AG08395 (cell line): ENCODE measurements around the gene IRF5.
"Not testable (repeated sequence)": the region's sequence is repeated elsewhere in the genome, so short reads cannot be mapped to it uniquely, and the experiment has no call there.

ENCODE experiments used
- DNase-seq: peaks from one replicate; pipeline ENCODE4 v3.0.0; 2012; ENCODE audit warnings: mixed read lengths, low spot score

The IRF5 gene

DNA sequence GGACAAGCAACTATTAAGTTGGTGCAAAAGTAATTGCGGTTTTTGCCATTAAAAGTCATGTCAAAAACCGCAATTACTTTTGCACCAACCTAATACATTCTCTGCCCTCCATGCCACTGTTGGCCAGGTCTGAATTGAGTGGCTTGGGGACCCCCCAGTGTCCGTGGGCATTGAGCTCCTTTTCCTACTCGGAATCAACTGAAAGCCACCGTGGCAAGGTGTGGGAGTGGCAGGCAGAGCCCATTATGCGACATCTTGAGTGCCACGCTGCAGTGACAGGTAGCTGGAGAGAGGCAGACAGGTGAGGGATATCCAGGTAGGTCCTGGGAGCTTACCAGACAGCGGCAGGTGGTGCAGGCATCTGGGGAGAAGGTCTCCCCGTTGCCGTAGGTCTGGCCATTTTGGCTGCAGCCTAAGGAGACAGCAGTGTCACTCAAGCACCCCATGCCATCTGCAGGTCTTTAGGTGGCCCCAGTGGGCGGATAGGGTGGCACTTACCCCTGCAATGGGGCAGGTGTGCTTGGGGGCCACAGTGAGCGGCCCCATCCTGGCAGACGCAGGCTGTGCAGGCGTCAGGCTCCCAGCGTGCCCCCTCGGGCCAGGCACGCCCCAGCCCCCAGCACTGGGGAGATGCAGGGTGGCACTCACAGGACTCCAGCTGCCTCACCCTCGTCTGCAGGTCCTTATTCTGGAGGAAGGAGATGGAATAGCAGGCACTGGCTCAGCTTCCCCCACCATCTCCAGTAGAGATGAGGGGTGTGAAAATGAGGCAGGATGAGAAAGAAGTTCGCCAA is 30.8 kb upstream of the IRF5 start:
- no peak for DNase-seq

- DNase-seq = no peak
Measured at GRCh38 chr7:128908750-128909624, 28.7 kb upstream of the IRF5 start.

GRCh38 chr7:128909625-128910568 is 27.8 kb upstream of the IRF5 start:
- DNase-seq = peak; percentile 65

DNA sequence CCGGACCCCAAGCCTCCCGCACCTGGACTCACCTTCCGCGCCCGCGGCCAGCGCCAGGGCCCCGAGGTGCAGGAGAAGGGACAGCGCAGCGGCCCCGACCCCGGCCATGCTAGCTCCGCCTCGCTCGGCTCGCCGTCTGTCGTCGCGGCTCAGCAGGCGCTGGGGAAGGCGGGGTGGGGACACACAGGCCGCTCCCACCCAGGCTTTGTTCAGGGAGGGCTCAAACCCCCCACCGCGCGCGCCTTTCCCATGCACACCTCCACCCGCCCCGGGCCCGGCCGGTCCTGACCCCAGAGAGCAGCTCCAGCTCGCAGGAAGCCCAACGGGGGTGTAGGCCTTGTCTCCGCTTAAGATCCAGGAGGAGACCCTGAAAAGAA is 27.2 kb upstream of the IRF5 start, which contains the start of gene KCP:
Gene KCP, minus strand, starts transcription at position 141 of the 377 bp plus-strand sequence. Its CDS starts 33 bp downstream, at position 108.
- no peak for DNase-seq

GRCh38 chr7:128911423-128912031 is 26.2 kb upstream of the IRF5 start:
- no peak for DNase-seq

DNA sequence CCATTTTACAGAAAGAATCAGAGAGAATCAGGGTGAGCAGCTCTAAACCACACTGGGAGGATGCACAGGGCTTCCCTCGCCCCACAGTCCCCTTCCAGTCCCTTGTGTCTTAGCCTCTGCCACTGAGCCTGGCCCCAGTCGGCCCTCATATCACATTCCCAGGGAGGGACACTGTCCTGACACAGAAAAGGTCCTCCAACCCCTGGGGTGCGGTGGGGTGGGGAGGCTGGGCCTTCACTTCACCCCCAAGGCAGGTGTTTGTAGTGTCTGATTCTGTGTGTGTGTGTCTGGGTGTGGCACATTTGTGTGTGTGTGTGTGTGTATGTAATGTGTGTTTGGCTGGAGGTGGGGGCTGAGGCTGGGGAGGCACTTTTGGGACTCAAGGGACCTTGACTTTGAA is 25.4 kb upstream of the IRF5 start:
- DNase-seq = no peak

DNA sequence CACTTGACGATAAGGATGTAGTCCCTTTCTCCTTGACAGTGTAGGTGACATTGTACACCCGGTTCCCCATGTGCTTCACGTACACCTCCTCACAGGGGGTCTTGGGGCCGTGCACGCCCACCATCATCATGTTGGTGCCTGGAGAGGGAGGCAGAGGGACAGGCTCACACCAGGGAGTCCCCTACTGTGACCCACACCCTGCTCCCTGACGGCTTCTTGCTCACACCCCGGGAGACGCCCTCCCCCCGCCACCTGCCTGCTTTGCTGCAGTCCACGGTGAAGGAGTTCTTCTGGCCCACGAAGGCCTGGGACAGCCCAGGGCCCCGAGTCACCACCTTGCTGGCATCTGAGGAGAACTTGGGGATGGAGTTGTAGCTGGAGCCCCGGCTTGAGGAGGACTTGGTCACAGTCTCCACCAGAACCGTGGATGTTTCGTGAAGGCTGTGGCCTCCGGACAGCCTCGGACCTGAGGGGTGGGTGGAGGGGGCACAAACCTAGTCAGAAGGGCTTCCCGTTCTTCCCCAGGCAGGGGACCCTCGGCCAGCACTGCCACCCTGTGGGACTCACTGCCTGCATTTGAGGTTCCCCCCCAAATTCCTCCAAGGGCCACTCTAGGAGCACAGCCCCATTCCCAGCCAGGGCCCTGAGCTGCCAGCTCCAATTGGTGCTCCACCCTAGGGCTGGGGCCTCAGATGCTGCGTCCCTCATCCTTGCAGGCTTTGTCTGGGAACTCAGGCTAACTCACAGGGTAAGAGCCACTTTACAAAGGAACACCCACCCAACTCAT is 24.8 kb upstream of the IRF5 start:
- not testable (repeated sequence) for DNase-seq

DNA sequence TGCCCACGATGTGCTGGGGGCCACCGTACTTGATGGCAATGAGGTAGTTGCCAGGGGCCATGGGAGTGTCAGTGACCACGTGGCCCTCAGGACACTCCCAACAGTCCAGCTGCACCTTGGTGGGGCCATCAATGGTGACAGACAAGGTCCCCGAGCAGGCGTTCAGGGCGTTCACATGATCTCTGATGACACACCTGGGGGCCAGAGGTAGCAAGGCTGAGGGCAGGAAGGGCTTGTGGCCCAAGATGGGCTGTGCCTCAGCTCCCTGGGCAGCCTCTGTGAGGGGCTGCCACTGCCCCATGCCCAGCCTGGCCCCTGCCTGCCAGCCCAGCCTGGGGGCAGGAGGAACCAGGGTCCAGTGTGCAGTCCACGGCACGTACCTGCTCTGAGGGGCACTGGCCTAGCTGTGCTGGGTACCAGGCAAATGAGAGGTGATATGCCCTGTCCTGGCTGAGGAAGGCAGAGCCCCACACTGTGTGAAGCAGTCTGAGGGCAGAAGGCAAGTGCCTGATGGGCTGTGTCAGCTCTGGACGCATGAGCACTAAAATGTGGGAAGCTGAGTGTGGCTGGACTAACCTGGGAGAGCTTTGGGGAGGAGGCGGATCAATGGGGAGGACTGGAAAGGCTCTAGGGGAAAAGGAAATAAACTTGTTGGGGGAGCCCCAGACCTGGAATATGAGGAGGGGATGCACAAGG is 23.7 kb upstream of the IRF5 start:
- DNase-seq = no peak

GRCh38 chr7:128914566-128915151 is 23.1 kb upstream of the IRF5 start:
- no peak for DNase-seq

- DNase-seq = no peak
Measured at GRCh38 chr7:128915271-128915819, 22.4 kb upstream of the IRF5 start.

GRCh38 chr7:128915841-128916642 is 21.7 kb upstream of the IRF5 start:
- no peak for DNase-seq

DNA sequence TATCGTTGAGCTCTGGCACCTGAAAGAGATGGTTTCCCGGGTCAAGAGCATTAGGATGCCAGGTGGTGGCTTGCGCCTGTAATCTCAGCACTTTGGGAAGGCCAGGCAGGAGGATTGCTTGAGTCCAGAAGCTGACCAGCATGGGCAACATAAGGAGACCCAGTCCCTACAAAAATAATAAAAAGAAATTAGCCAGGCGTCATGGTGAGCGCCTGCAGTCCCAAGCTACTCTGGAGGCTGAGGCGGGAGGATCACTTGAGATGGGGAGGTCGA is 21.1 kb upstream of the IRF5 start:
- DNase-seq = no peak

- no peak for DNase-seq
Measured at GRCh38 chr7:128917122-128917521, 20.6 kb upstream of the IRF5 start.

- no peak for DNase-seq
Measured at GRCh38 chr7:128918016-128918665, 19.6 kb upstream of the IRF5 start.

DNA sequence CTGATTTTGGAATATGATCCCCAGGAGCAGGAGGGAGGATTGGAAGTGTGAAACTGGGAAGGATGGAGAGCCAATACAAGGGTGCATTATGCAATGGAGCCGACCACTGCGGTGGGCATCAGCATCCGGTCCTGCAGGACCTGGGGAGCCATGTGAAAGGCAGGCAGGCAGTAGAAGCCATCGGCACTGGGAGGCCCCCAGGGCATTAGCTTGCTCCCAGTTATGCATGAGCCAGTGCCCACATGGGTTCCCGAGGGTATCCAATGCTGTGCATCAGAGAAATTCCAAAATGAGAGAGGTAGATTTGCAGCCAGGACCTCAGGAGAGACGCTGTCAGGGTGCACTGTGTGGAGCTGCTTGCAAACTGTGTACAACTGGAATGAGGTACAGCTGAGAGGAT is 18.5 kb upstream of the IRF5 start:
- DNase-seq = no peak

DNA sequence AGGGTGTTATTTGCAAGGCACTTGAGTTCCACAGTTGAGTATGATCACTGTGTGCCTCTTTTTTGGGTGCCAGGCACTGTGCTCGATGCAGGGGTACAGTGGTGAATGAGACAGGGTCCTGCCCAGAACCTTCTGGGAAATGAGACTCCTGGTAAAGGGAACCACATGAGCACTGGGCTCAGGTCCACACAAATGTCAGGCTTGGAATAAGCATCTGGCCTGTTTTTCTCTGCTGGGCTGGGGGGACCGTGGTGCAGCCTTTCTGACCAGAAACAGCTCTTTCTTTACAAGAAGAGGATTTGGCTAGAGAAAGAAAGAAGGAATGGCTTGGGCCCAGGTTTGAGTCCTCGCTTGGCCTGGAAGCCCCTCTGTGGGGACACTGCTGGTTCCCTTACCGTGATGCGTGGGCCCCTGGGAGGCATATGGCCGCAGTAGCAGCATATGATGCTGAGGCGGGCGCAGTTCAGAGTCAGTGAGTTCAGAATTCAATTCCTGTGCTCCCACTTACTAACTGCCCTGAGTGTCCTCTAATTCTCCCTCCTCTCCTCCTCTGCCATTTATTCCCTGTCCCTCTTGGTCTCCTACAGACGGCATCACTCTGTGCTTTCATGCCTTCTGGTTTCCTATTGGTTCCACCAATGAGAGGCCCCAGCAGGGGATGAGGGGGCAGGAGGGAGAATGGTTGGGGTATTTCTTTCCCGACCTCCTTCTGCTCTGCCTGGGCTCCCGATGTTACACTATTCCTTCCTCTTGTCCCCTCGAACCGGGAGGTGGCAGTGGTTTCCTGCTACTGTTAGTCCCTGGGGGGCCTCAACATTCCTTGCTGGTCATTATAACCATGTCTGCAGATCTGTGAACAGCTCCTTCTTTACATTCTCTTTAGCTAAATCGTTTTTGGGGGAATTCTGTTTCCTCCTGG is 17.6 kb upstream of the IRF5 start:
- DNase-seq = no peak

DNA sequence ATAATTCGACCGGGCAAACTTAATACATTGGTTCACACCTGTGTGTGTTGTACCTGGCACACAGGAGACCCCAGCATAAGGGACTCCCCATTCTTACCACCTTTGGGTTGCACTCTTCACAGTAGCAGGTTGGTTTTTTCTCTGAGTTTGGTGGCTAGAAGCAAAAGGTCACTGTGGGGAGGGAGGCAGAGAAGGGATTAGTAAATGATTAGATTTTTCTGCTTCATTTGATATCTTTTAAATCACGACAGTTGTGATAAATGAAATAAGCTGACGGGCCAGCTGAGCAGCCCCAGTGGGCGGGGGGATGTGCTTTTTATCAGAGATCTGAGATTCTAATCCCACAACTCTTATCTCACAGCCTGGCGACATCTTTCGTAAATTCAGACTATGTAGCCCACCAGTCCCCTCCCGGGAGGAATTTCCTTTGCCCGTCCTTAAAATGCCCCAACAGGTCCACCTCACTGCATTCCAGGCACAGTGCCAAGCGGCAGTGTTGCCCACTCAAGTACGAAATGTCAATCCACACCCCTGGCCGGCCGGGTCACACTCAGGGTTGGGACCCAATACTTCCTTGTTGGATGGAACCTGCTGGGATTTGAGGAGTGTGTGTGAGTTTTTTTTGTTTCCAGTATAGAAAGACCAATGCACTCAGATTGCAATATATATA is 16.7 kb upstream of the IRF5 start:
- DNase-seq = no peak
